Muscle layer of colon (tissue), 2 donors: ENCODE measurements around the gene SPACDR.

Source experiments
- H3K27ac ChIP-seq: one replicate; pipeline ENCODE4 v1.7.0; 2013; ENCODE audit warnings: low read depth, mild to moderate bottlenecking, low read length, moderate library complexity
- H3K27me3 ChIP-seq, 2 donors: one replicate each; pipeline ENCODE4 v1.7.0; 2013; ENCODE audit warnings: low read length in 2 of 2, mild to moderate bottlenecking in 2 of 2; ENCODE audit not compliant: insufficient read depth in 2 of 2, control insufficient read depth in 1 of 2
- H3K36me3 ChIP-seq: one replicate; pipeline ENCODE4 v1.7.0; 2013; ENCODE audit warnings: mild to moderate bottlenecking, low read length; ENCODE audit not compliant: insufficient read depth
- H3K4me1 ChIP-seq: one replicate; pipeline ENCODE4 v1.7.0; 2013; ENCODE audit warnings: mild to moderate bottlenecking, low read length; ENCODE audit not compliant: insufficient read depth
- H3K4me3 ChIP-seq, 2 donors: one replicate each; pipeline ENCODE4 v1.7.0; 2013; ENCODE audit warnings: low read length in 2 of 2, low read depth in 1 of 2, mild to moderate bottlenecking in 1 of 2, moderate library complexity in 1 of 2
- H3K9ac ChIP-seq: one replicate; pipeline ENCODE4 v1.7.0; 2013; ENCODE audit warnings: low read length
- H3K9me3 ChIP-seq: one replicate; pipeline ENCODE4 v1.7.0; 2013; ENCODE audit warnings: mild to moderate bottlenecking, low read length
- donor health status: abdominal sarcoma.
- donor health status: Adenocarcinoma of cecum.

SPACDR gene

DNA sequence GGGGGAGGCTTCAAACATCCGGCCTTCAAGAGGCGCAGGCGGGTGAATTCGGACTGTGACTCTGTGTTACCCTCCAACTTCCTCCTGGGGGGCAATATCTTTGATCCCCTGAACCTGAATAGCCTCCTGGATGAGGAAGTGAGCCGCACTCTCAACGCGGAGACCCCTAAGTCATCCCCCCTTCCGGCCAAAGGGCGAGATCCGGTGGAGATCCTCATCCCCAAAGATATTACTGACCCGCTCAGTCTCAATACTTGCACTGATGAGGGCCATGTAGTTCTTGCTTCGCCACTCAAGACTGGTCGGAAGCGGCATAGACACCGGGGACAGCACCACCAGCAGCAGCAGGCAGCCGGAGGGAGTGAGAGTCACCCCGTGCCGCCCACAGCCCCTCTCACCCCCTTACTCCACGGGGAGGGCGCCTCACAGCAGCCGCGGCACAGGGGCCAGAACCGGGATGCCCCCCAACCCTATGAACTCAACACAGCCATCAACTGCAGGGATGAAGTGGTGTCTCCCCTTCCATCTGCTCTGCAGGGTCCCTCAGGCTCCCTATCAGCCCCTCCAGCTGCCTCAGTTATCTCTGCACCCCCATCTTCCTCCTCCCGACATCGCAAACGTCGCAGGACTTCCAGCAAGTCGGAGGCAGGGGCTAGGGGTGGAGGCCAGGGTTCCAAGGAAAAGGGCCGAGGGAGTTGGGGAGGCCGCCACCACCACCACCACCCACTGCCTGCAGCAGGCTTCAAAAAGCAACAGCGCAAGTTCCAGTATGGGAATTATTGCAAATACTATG, 33.4 kb downstream of the SPACDR start:
- H3K27ac ChIP-seq, result peak overlapping the region; percentile 86
- peaks cover 37% of the 10 kb centered on the region for H3K36me3 ChIP-seq
- no peaks in the 10 kb centered on the region for H3K9me3 ChIP-seq
- no peaks in the 10 kb centered on the region for H3K27me3 ChIP-seq
- peaks cover 41% of the 10 kb centered on the region for H3K4me1 ChIP-seq
- H3K4me3 ChIP-seq, result peak overlapping the region; percentile 74 to 89
- peak overlapping the region; percentile 61 for H3K9ac ChIP-seq

DNA sequence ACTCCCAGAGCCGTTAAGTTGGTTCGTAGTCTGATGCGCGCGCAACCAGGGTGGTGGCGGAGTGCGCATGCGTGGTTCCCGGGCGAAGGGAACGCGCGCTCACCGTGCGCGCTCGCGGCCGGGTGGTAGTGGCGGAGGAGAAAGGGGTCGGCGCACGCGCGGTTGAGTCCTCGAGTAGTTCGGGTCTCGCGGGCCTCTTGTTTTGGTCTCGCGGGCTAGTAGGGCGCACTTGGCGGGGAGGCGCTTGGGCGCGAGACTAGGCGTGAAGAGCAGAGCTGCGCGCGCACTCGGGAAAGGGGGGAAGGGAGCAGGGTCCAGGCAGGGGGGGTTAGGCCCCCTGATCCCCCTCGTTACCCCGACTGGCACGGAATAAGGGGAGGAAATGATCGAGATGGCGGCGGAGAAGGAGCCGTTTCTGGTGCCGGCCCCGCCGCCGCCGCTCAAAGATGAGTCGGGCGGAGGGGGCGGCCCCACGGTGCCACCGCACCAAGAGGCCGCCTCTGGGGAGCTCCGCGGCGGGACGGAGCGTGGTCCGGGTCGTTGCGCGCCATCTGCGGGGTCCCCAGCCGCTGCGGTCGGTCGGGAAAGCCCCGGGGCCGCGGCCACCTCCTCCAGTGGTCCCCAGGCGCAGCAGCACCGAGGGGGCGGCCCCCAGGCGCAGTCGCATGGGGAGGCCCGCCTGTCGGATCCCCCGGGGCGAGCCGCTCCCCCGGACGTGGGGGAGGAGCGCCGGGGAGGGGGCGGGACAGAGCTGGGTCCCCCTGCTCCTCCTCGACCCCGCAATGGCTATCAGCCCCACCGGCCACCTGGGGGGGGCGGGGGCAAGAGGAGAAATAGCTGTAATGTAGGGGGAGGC, 34.2 kb downstream of the SPACDR start, which contains the start of gene MEPCE:
TSS of gene MEPCE (plus strand) at position 195 of the 856 bp plus-strand sequence. CDS start at position 383, 188 bp downstream.
- H3K27me3 ChIP-seq, result no peaks in the 10 kb centered on the region
- H3K36me3 ChIP-seq, result peaks cover 34% of the 10 kb centered on the region
- peak within 1 kb of the TSS; percentile 86 for H3K9ac ChIP-seq
- H3K27ac ChIP-seq, result peak within 1 kb of the TSS; percentile 86
- peak within 1 kb of the TSS; percentile 79 to 89 for H3K4me3 ChIP-seq
- no peaks in the 10 kb centered on the region for H3K9me3 ChIP-seq
- peaks cover 35% of the 10 kb centered on the region for H3K4me1 ChIP-seq

DNA sequence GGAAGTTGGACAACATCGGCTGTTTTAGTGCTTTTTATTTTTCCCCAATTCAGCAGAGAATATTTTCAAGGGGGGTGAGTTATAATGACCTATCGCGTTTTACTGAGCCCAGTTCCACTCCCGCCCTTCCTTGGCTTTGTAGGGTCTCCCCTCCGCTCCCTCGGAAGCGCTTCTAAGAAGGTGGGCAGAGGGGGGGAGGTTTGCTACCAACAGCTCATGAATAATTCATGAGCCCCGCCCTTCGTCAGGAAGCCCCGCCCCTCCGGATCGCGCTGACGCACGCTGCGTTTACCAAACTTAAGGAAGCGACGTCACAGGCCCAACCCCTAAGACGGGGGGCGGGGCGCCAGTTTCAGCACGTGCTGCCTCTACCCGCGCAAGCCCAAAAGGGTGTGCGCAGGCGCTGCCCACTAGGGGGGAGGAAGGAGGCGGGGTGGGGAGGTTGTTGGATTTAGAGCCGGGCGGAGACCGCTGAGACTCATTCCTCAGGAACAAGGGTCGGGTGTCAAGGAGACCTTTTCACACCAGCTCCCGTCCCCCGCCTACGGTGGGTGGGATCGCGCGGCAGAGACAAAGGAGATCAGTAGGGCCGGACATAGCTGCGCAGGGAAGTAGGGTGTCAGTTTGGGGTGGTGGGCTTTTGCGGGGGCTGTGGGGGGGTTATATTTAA, 35.0 kb downstream of the SPACDR start:
- peak overlapping the region; percentile 86 for H3K27ac ChIP-seq
- H3K9ac ChIP-seq, result peak overlapping the region; percentile 86
- peak overlapping the region; percentile 60 to 79 for H3K4me3 ChIP-seq
- H3K36me3 ChIP-seq, result peaks cover 27% of the 10 kb centered on the region
- no peaks in the 10 kb centered on the region for H3K9me3 ChIP-seq
- peaks cover 30% of the 10 kb centered on the region for H3K4me1 ChIP-seq
- H3K27me3 ChIP-seq, result no peaks in the 10 kb centered on the region

DNA sequence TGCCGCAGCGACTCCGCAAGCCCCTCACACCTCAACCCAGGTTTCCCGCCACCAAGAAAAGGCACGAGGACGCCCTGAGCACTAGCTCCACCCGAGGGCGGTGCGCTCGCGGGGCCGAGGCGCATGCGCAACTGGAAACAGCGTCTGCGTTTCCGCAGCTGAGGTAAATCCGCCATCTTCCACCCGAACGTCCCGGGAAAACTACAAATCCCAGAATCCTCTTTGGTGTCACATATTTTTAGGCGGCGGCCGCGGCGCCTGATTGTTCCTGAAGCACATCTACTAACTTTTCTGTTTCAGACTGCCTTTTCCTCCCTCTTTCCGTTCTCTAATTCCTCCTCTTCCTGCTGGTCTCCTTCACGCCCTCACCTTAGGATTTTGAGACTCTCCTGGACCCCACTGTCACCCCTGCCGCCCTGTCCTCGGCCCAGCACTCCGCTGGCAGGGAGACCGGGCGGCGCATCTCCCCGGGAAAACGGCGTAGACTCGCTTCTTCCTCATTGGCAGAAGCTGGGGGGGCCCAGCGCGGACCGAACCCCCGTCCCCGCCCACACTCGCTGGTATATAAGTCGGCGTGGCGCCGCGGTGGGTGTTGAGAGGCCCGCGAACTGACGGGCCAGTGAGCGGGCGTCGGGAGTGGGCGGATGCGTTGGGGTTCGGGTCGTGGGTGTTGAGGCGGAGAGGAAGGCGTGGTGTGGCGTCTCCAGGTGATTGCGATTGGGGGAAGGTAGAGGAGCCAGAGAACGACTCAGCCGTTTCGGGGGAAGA, 35.7 kb downstream of the SPACDR start, which contains the start of gene ZCWPW1:
TSS of gene ZCWPW1 (minus strand) at position 505 of the 768 bp plus-strand sequence. CDS start 8,054 bp downstream, outside the sequence.
- peak within 1 kb of the TSS; percentile 60 to 79 for H3K4me3 ChIP-seq
- H3K4me1 ChIP-seq, result peaks cover 30% of the 10 kb centered on the region
- H3K36me3 ChIP-seq, result peaks cover 19% of the 10 kb centered on the region
- no peaks in the 10 kb centered on the region for H3K27me3 ChIP-seq
- no peaks in the 10 kb centered on the region for H3K9me3 ChIP-seq
- peak within 1 kb of the TSS; percentile 86 for H3K9ac ChIP-seq
- peak within 1 kb of the TSS; percentile 86 for H3K27ac ChIP-seq

DNA sequence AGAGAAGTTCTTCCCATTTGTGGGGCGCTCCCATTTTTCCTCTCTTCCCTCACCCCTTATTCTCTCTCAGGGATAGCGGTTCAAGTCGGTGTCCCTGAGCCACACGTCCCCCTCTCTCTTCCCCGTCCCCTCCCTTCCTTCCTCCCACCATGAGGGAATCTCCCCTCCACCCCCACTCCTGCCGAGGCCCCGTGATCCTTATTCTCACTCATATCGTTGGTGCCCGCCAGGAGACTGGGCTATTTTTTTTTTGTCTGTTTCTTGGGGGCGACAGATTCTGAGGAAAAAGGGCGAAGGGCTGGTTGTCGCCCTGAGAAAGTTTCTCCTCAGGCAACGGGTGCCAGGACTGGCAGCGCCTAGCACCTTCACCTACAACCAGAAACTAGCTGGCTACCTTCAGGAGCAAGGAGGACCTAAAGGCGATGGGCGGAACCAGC, 36.3 kb downstream of the SPACDR start:
- H3K36me3 ChIP-seq, result peaks cover 13% of the 10 kb centered on the region
- no peak overlapping the region for H3K27ac ChIP-seq
- no peaks in the 10 kb centered on the region for H3K9me3 ChIP-seq
- H3K27me3 ChIP-seq, result no peaks in the 10 kb centered on the region
- peaks cover 30% of the 10 kb centered on the region for H3K4me1 ChIP-seq
- no peak overlapping the region for H3K9ac ChIP-seq
- H3K4me3 ChIP-seq, result peak overlapping the region; percentile 7 to 79

DNA sequence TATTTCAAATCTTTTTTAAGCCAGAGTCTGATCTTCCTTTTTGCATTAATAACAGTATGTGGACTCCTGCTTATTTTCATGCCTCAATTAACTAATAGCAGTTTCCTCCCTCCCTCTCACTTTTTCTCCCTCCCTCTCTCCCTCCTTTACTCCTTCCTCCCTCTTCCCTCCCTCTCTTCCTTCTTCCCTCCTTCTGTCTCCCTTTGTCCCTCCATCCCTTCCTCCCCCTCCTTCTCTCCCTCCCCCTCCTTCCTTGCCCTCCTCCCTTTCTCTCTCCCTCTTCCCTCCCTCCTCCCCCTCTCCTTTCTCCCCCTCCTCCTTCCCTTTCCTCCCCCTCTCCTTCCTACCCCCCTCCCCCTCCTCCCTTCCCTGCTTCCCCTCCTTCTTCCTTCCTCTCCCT, 37.5 kb downstream of the SPACDR start:
- no peaks in the 10 kb centered on the region for H3K27me3 ChIP-seq
- no peak overlapping the region for H3K27ac ChIP-seq
- no peaks in the 10 kb centered on the region for H3K9me3 ChIP-seq
- peaks cover 18% of the 10 kb centered on the region for H3K4me1 ChIP-seq
- no peak overlapping the region for H3K9ac ChIP-seq
- H3K4me3 ChIP-seq, result no peak overlapping the region
- peaks cover 1% of the 10 kb centered on the region for H3K36me3 ChIP-seq

DNA sequence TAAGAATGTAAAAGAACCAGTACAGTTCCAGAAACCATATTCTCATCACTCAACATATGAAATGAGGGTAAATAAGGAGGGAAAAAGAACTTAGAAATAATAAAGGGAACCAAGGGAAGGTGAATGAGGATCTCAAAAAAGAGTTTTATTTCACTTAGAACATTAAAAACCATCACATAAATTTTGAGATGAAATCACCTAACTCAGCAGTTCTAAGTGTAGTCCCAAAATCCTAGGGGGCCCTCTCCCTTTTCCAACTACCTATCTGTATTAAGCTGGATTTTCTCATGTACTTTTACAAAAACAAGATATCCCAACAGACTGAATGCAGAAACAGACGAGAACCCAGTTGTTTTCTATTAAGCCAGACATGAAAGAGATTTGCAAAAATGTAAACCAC, 38.7 kb downstream of the SPACDR start:
- no peak overlapping the region for H3K9ac ChIP-seq
- H3K27me3 ChIP-seq, result no peaks in the 10 kb centered on the region
- no peak overlapping the region for H3K27ac ChIP-seq
- peaks cover 6% of the 10 kb centered on the region for H3K4me1 ChIP-seq
- H3K36me3 ChIP-seq, result no peaks in the 10 kb centered on the region
- H3K4me3 ChIP-seq, result no peak overlapping the region
- H3K9me3 ChIP-seq, result no peaks in the 10 kb centered on the region

DNA sequence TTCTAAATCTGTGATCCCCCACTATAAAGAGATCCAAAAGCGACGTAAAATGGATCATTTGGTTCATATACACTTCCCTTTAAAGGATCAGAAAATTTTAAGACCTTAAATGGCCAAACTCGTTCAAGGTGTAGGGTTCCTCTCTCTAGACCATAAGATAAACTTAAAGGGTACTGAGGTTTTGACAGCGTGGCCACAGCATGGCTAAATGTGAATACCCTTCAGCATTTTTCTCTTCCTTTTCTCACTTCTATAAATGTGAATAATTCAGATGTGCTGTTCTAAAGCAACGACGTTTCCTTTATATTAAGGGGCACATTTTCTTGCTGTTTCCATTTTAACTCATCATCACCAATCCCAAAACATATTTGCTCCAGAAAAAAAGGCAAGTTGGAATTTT, 40.7 kb downstream of the SPACDR start:
- Histone ChIP-seq H3K27me3 (no peaks in the 10 kb centered on the region), H3K36me3 (no peaks in the 10 kb centered on the region), H3K4me3 (no peak overlapping the region), H3K4me1 (peaks cover 6% of the 10 kb centered on the region), H3K9me3 (no peaks in the 10 kb centered on the region), H3K27ac (no peak overlapping the region), H3K9ac (no peak overlapping the region)

DNA sequence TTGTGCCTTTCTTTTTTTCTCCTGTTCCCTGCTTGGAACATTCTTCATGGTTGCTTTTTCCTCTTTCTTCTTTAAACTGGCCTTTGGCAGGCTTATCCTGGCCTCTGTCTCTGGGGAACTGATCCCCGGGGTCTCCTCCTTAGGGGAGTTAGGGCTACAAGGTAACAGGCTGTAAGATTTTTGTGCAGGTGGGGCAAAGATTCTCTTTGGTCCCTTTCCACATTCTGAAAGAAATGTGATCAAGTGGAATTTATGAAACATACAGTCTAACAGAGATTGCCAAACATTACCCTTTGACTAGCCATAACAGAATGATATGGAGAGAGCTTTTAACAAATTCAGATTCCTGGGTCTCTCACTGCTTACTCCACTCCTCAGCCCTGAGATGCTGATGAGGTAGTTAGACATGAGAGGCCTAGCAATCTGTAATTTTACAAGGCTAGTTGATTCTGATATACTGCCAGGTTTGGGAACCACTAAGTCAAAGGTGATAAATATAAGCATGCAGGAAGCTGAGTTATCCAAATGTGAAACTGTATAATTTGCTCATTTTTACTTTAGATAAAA, 44.3 kb downstream of the SPACDR start:
- no peak overlapping the region for H3K9ac ChIP-seq
- no peaks in the 10 kb centered on the region for H3K36me3 ChIP-seq
- no peaks in the 10 kb centered on the region for H3K27me3 ChIP-seq
- H3K9me3 ChIP-seq, result no peaks in the 10 kb centered on the region
- H3K4me3 ChIP-seq, result no peak overlapping the region
- no peak overlapping the region for H3K27ac ChIP-seq
- no peaks in the 10 kb centered on the region for H3K4me1 ChIP-seq

DNA sequence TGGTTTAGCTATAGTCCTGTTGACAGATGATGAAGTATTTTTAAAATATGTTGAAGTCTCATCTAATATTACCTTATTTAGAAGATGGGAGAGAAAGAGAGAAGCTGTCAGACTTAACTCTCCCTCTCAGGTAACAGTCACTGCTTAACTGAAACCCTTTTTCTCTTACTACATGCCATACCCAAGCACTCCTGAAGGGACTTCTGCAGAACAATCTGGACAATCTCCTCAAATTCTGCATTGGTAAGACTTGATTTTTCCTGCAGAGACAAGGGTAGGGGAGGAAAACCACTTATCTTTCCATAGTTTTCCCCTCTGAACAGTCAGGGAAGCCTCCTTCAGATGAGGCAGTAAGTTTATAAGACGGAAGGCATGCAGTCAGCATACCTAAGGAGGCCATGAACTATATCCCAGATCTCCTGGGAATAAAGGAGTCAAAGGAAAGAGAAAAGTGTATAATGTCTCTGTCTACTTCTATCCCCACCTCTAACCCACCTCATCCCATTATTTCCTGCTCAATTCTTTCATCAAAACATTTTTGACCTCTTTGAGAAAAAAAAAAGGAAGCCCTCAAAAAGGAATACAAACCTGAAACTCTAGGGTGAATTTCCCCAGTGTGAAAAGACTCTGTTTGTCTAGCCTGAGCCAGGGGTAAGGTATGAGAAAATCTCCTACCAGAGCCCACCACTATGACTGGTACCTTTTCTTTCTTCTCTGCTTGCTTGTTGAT, 45.0 kb downstream of the SPACDR start:
- Histone ChIP-seq H3K9me3 (no peaks in the 10 kb centered on the region), H3K4me3 (no peak overlapping the region), H3K4me1 (no peaks in the 10 kb centered on the region), H3K36me3 (no peaks in the 10 kb centered on the region), H3K27ac (no peak overlapping the region), H3K27me3 (no peaks in the 10 kb centered on the region), H3K9ac (no peak overlapping the region)
